Measurements from ENCODE around the gene FADD.

The FADD gene

DNA sequence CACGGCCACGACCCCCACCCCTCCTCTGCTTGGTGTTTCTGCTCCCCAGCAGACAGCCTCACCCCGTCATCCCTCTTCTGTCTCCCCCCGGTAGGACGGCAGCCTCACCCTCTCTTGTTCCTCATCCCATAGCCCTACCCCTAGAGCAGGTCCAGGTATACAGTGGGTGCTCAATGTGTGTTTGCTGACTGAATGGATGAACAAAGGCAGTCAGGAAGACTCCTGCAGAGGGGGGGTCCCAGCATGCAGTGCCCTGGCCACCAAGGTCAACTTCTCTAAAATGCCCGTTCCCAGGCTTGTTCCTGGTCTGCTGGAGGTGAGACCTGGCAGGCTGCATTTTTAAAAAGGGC is 34.7 kb upstream of the FADD start:
- H3K4me3 ChIP-seq (ENCODE audit: low read depth, low read length), result no peak overlapping the region
- no peaks in the 10 kb centered on the region for H3K36me3 ChIP-seq
- H3K27ac ChIP-seq, result no peak overlapping the region
- no peaks in the 10 kb centered on the region for H3K9me3 ChIP-seq (ENCODE audit: severe bottlenecking)
- TF ChIP-seq, protein P1, sequence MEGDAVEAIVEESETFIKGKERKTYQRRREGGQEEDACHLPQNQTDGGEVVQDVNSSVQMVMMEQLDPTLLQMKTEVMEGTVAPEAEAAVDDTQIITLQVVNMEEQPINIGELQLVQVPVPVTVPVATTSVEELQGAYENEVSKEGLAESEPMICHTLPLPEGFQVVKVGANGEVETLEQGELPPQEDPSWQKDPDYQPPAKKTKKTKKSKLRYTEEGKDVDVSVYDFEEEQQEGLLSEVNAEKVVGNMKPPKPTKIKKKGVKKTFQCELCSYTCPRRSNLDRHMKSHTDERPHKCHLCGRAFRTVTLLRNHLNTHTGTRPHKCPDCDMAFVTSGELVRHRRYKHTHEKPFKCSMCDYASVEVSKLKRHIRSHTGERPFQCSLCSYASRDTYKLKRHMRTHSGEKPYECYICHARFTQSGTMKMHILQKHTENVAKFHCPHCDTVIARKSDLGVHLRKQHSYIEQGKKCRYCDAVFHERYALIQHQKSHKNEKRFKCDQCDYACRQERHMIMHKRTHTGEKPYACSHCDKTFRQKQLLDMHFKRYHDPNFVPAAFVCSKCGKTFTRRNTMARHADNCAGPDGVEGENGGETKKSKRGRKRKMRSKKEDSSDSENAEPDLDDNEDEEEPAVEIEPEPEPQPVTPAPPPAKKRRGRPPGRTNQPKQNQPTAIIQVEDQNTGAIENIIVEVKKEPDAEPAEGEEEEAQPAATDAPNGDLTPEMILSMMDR (IDR thresholded peaks at IDR 0.05; ENCODE audit: low read depth, low read length), result no peak
- H3K27me3 ChIP-seq (ENCODE audit: insufficient read depth, low read depth, severe bottlenecking), result no peaks in the 10 kb centered on the region
- DNase-seq, result no peak

DNA sequence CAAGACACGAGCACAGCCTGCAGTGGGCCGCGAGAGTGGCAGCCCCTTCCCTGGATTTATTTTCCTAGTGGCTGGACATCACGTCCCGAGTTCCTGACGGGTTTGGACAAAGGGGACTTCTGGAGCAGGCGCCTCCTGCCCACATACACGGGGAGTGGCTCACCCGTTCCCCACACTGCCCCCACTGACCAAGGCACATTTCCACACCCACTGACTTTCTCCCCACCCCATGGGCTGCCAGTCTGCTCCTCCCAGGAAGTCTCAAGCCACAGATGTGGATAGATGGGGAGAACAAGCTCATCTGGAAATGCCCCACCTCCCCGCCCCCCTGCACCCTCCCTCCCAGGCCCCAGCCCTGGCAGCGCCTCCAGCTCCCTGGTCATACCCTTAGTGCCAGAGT is 34.0 kb upstream of the FADD start:
- DNase-seq, result no peak
- TF ChIP-seq, protein P1 (IDR thresholded peaks at IDR 0.05; ENCODE audit: low read depth, low read length), result no peak
- Histone ChIP-seq H3K27me3 (ENCODE audit: insufficient read depth, low read depth, severe bottlenecking) (no peaks in the 10 kb centered on the region), H3K27ac (no peak overlapping the region), H3K4me3 (ENCODE audit: low read depth, low read length) (no peak overlapping the region), H3K9me3 (ENCODE audit: severe bottlenecking) (no peaks in the 10 kb centered on the region), H3K36me3 (no peaks in the 10 kb centered on the region)

DNA sequence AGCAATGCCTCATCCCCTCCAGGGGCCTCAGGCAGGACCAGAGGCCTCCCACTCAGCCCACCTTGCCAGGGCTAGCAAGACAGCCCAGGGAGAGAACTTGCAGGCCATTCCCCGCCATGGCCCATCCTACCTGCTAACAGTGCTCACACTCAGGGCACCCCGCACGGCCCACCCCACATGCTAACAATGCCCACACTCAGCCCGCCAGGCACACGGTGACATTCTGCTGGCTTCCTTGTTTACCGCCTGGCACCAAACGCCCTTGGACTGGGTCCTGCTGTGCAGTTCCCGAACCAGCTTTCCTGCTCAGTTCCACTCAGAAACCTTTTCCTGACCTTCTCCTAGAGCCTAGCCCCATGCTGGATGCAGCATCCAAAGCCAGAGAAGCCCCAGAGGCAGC is 33.5 kb upstream of the FADD start:
- H3K4me3 ChIP-seq (ENCODE audit: low read depth, low read length), result no peak overlapping the region
- no peaks in the 10 kb centered on the region for H3K27me3 ChIP-seq (ENCODE audit: insufficient read depth, low read depth, severe bottlenecking)
- TF ChIP-seq, protein P1 (IDR thresholded peaks at IDR 0.05; ENCODE audit: low read depth, low read length), result no peak
- DNase-seq, result no peak
- H3K27ac ChIP-seq, result no peak overlapping the region
- H3K9me3 ChIP-seq (ENCODE audit: severe bottlenecking), result no peaks in the 10 kb centered on the region
- no peaks in the 10 kb centered on the region for H3K36me3 ChIP-seq

DNA sequence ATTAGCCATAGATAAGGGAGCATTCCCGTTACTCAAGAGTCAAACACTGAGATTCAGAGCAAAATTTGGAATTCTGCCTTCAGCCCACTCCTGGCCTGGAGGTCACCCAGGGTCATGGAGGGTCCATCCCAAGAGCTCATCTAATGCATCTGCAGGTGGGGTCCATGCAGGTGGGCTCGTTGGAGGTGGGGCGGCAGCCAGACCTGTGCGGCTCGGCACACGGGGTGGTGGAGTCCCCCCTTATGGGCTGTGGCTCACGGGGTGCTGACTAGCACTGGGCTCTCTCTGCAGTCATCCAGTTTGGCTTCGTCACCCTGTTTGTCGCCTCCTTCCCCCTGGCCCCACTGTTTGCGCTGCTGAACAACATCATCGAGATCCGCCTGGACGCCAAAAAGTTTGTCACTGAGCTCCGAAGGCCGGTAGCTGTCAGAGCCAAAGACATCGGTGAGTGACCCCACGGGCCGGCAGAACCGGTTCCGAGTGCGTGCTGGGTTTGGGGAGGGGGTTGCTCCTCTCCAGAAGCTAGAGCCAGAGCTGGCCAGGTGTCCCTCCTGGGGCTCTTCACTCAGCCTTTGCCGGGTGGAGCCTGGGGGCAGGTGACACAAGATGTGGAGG is 32.4 kb upstream of the FADD start:
- H3K27ac ChIP-seq, result no peak overlapping the region
- no peaks in the 10 kb centered on the region for H3K27me3 ChIP-seq (ENCODE audit: insufficient read depth, low read depth, severe bottlenecking)
- H3K36me3 ChIP-seq, result no peaks in the 10 kb centered on the region
- H3K4me3 ChIP-seq (ENCODE audit: low read depth, low read length), result no peak overlapping the region
- DNase-seq, result no peak
- H3K9me3 ChIP-seq (ENCODE audit: severe bottlenecking), result no peaks in the 10 kb centered on the region
- TF ChIP-seq, protein P1 (IDR thresholded peaks at IDR 0.05; ENCODE audit: low read depth, low read length), result no peak

DNA sequence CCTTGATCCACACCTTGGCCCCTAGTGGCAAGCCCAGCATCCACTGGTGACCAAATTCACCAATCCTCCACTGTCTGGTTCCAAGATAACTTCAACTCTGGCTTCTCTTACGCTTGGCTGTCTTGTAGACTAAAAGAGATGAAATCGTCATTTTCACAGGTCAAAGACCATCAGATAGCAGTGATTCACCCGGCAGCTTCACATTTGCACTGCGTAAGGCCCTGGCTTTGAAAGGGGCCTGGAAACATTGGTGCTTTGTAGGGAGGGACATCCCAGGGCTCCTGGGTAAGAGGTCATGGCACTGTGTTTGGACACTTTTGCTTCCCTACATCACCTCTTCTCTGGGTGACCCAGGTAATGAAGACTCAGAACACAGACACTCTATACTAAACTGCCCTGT is 30.1 kb upstream of the FADD start:
- H3K36me3 ChIP-seq, result no peaks in the 10 kb centered on the region
- no peak overlapping the region for H3K27ac ChIP-seq
- no peaks in the 10 kb centered on the region for H3K27me3 ChIP-seq (ENCODE audit: insufficient read depth, low read depth, severe bottlenecking)
- DNase-seq, result no peak
- no peaks in the 10 kb centered on the region for H3K9me3 ChIP-seq (ENCODE audit: severe bottlenecking)
- TF ChIP-seq, protein P1 (IDR thresholded peaks at IDR 0.05; ENCODE audit: low read depth, low read length), result no peak
- no peak overlapping the region for H3K4me3 ChIP-seq (ENCODE audit: low read depth, low read length)

DNA sequence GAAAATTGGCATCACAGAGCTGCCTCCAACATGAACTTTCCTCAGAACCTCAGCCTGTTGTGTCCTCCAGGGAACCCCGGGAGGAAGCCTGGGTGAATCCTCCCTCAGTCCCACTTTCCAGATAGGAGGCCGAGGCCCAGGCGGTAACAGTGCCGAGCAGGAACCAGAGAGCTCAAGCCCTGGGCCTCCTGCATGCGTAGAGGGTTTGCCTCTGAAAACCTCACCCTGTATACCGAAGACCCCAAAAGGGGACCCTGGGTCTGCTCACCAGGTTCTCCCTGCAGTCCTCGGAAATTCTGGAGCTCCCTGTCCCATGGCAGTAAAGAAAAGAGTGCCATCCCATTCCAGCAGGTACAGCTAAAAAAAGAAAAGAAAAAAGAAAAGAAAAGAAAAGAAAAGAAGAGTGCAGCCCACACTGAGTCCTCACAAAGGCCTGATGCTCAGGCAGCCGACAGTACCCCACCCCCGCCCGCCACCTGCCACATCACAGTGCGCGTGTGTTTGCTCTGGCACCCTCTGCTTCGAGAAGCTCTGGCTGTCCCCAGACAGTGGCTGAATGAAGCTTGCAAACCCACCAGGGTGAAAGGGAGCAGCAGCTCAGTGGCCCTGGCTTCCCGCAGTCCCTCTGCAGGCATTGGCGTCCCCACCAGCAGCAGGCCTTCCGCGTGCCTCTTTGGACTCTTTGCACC is 28.4 kb upstream of the FADD start:
- H3K36me3 ChIP-seq, result no peaks in the 10 kb centered on the region
- peak; percentile 61 for DNase-seq
- peak overlapping the region; percentile 64 for H3K27ac ChIP-seq
- H3K27me3 ChIP-seq (ENCODE audit: insufficient read depth, low read depth, severe bottlenecking), result no peaks in the 10 kb centered on the region
- TF ChIP-seq, protein P1 (IDR thresholded peaks at IDR 0.05; ENCODE audit: low read depth, low read length), result no peak
- H3K9me3 ChIP-seq (ENCODE audit: severe bottlenecking), result no peaks in the 10 kb centered on the region
- no peak overlapping the region for H3K4me3 ChIP-seq (ENCODE audit: low read depth, low read length)
